ENCODE results near the gene TMUB1. TPM values are rescaled to one million over a fixed set of nuclear protein-coding genes. Genes with fewer than 3 reads are reported as not detected.

TMUB1 gene
- total RNA-seq, 2 donors from 2014 or later: 25.7 to 35.2 TPM

GRCh38 chr7:151129960-151130591 is 46.8 kb upstream of the TMUB1 start:
- ATAC-seq (ENCODE audit: insufficient number of reproducible peaks, low FRiP score, low read depth) (no peak), DNase-seq (ENCODE audit: low spot score) (no peak)
- peaks cover 47% of the 10 kb centered on the region for H3K36me3 ChIP-seq
- peaks cover 0 to 7% of the 10 kb centered on the region in 2 donors for H3K4me1 ChIP-seq (ENCODE audit: control insufficient read depth in 1 of 2, low read depth in 2 of 2)
- no peak overlapping the region for H3K4me3 ChIP-seq
- TF ChIP-seq CTCF (IDR thresholded peaks at IDR 0.05): no peak
- H3K27me3 ChIP-seq (replicated peaks; ENCODE audit: insufficient read depth): no peaks in the 10 kb centered on the region
- no peak overlapping the region for H3K27ac ChIP-seq
- no peaks in the 10 kb centered on the region for H3K9me3 ChIP-seq

- no peaks in the 10 kb centered on the region for H3K27me3 ChIP-seq (replicated peaks; ENCODE audit: insufficient read depth)
- H3K4me3 ChIP-seq: no peak overlapping the region
- H3K36me3 ChIP-seq: peaks cover 40% of the 10 kb centered on the region
- DNase-seq (ENCODE audit: low spot score): no peak
- no peak overlapping the region for H3K27ac ChIP-seq
- ATAC-seq (ENCODE audit: insufficient number of reproducible peaks, low FRiP score, low read depth): no peak
- no peak for TF ChIP-seq CTCF (IDR thresholded peaks at IDR 0.05)
- H3K9me3 ChIP-seq: no peaks in the 10 kb centered on the region
- peaks cover 0 to 8% of the 10 kb centered on the region in 2 donors for H3K4me1 ChIP-seq (ENCODE audit: control insufficient read depth in 1 of 2, low read depth in 2 of 2)
Observed at GRCh38 chr7:151129117-151129959, 46.0 kb upstream of the TMUB1 start.

GRCh38 chr7:151128716-151129115 is 45.4 kb upstream of the TMUB1 start:
- peaks cover 35% of the 10 kb centered on the region for H3K36me3 ChIP-seq

GRCh38 chr7:151128144-151128543 is 44.9 kb upstream of the TMUB1 start:
- Histone ChIP-seq H3K4me3 (no peak overlapping the region), H3K9me3 (no peaks in the 10 kb centered on the region), H3K27me3 (replicated peaks; ENCODE audit: insufficient read depth) (no peaks in the 10 kb centered on the region), H3K36me3 (peaks cover 35% of the 10 kb centered on the region), H3K27ac (no peak overlapping the region), H3K4me1 (ENCODE audit: control insufficient read depth in 1 of 2, low read depth in 2 of 2) (peaks cover 0 to 8% of the 10 kb centered on the region in 2 donors)
- ATAC-seq (ENCODE audit: insufficient number of reproducible peaks, low FRiP score, low read depth) (no peak), DNase-seq (ENCODE audit: low spot score) (no peak)
- TF ChIP-seq CTCF (IDR thresholded peaks at IDR 0.05): no peak

More at GRCh38 chr7:151128716-151129115, 45.4 kb upstream of the TMUB1 start:
- Histone ChIP-seq H3K27ac (no peak overlapping the region), H3K9me3 (no peaks in the 10 kb centered on the region), H3K4me3 (no peak overlapping the region), H3K4me1 (ENCODE audit: control insufficient read depth in 1 of 2, low read depth in 2 of 2) (peaks cover 0 to 8% of the 10 kb centered on the region in 2 donors), H3K27me3 (replicated peaks; ENCODE audit: insufficient read depth) (no peaks in the 10 kb centered on the region)
- DNase-seq (ENCODE audit: low spot score) (no peak), ATAC-seq (ENCODE audit: insufficient number of reproducible peaks, low FRiP score, low read depth) (no peak)
- no peak for TF ChIP-seq CTCF (IDR thresholded peaks at IDR 0.05)

- Histone ChIP-seq H3K27ac (no peak overlapping the region), H3K36me3 (peaks cover 22% of the 10 kb centered on the region), H3K9me3 (no peaks in the 10 kb centered on the region), H3K27me3 (replicated peaks; ENCODE audit: insufficient read depth) (no peaks in the 10 kb centered on the region), H3K4me1 (ENCODE audit: control insufficient read depth in 1 of 2, low read depth in 2 of 2) (peaks cover 0 to 8% of the 10 kb centered on the region in 2 donors), H3K4me3 (no peak overlapping the region)
- DNase-seq (ENCODE audit: low spot score) (no peak), ATAC-seq (ENCODE audit: insufficient number of reproducible peaks, low FRiP score, low read depth) (no peak)
- no peak for TF ChIP-seq CTCF (IDR thresholded peaks at IDR 0.05)
Observed at GRCh38 chr7:151126491-151127137, 43.3 kb upstream of the TMUB1 start.

Measured in thoracic aorta (tissue), 2 donors.